NT2/D1 (cell line): ENCODE results near the gene TBPL2.

ENCODE experiments used
- SUZ12 ChIP-seq: IDR thresholded peaks from 2 replicates; pipeline ENCODE4 v1.6.1; 2011; ENCODE audit not compliant: insufficient read length, insufficient read depth; ENCODE audit errors: extremely low read depth
- YY1 ChIP-seq: IDR thresholded peaks from 2 replicates; pipeline ENCODE4 v1.6.1; 2011; ENCODE audit not compliant: insufficient read length, insufficient read depth
- ZNF274 ChIP-seq: IDR thresholded peaks from 2 replicates; pipeline ENCODE4 v1.6.1; 2011; ENCODE audit warnings: mild to moderate bottlenecking, low read depth, low read length

DNA sequence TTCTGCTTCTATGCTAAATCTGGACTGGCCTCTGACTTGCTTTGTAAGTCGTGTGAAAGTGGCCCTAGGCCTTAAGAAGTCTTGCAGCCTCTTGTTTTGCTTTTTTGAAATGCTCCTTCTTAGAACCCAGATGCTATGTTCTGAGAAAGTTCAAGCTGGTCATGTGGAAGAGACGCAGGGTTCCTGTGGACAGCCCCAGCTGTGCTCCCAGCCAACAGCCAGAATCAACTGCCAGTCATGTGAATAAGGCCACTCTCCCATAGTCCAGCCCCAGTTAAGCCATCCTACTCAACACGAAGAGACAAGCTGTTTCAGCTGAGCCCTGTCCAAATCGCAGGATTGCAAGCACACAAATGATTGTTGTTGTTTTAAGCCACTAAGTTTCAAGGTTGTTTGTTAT, 37.3 kb upstream of the TBPL2 start:
- TF ChIP-seq YY1 (no peak), ZNF274 (no peak), SUZ12 (no peak)
